Glutamatergic neuron (in vitro differentiated cells): ENCODE results near the gene ACKR1. TPM values are rescaled to one million over a fixed set of nuclear protein-coding genes. Genes with fewer than 3 reads are reported as not detected.

ENCODE experiments used
- DNase-seq: peaks from one replicate; pipeline ENCODE4 v3.0.0; 2022
- H3K27ac Mint-ChIP-seq: one replicate; pipeline ENCODE4 v1.8.0; 2020; ENCODE audit warnings: mild to moderate bottlenecking, mixed read lengths, inconsistent platforms; ENCODE audit not compliant: unreplicated experiment
- H3K27me3 Mint-ChIP-seq: one replicate; pipeline ENCODE4 v1.8.0; 2020; ENCODE audit warnings: mild to moderate bottlenecking, moderate library complexity, mixed read lengths, inconsistent platforms; ENCODE audit not compliant: unreplicated experiment
- H3K36me3 Mint-ChIP-seq: one replicate; pipeline ENCODE4 v1.8.0; 2020; ENCODE audit warnings: mild to moderate bottlenecking, mixed read lengths, inconsistent platforms; ENCODE audit not compliant: unreplicated experiment
- H3K4me1 Mint-ChIP-seq: one replicate; pipeline ENCODE4 v1.8.0; 2020; ENCODE audit warnings: mild to moderate bottlenecking, low read depth, mixed read lengths, inconsistent platforms; ENCODE audit not compliant: unreplicated experiment
- H3K4me3 Mint-ChIP-seq: one replicate; pipeline ENCODE4 v1.8.0; 2020; ENCODE audit warnings: mild to moderate bottlenecking, mixed read lengths, inconsistent platforms; ENCODE audit not compliant: unreplicated experiment
- H3K9me3 Mint-ChIP-seq: one replicate; pipeline ENCODE4 v1.8.0; 2020; ENCODE audit warnings: mild to moderate bottlenecking, moderate library complexity, mixed read lengths, inconsistent platforms; ENCODE audit not compliant: unreplicated experiment
- CTCF ChIP-seq: fragments of 200-600 bp; sonication (generic); IDR thresholded peaks from one replicate; pipeline ENCODE4 v1.5.0; 2021; ENCODE audit not compliant: partially characterized antibody, unreplicated experiment
- total RNA-seq: library from RNA; stranded (reverse); fragmentation: NEBNext Ultra II Directional; extraction: Animal tissue kit (Norgen Biotek cat#: 25700); gene quantifications from one replicate; pipeline ENCODE4 v1.2.1, GENCODE V29; 2021; ENCODE audit not compliant: unreplicated experiment

The ACKR1 gene
- total RNA-seq, 1 donor from 2014 or later, result 13.5 TPM

- peaks cover 10% of the 10 kb centered on the region for H3K36me3 Mint-ChIP-seq
- no peak for DNase-seq
- no peak overlapping the region for H3K27ac Mint-ChIP-seq
- H3K4me1 Mint-ChIP-seq, result peaks cover 36% of the 10 kb centered on the region
- H3K27me3 Mint-ChIP-seq, result peaks cover 20% of the 10 kb centered on the region
- H3K4me3 Mint-ChIP-seq, result no peak overlapping the region
- H3K9me3 Mint-ChIP-seq, result peaks cover 18% of the 10 kb centered on the region
- TF ChIP-seq CTCF, result no peak
These were observed 1.1 kb upstream of the ACKR1 start for GRCh38 chr1:159203610-159204009.

GRCh38 chr1:159205225-159205624, 550 bp downstream of the ACKR1 start:
- peak overlapping the region; percentile 49 for H3K27ac Mint-ChIP-seq
- H3K4me1 Mint-ChIP-seq, result peaks cover 44% of the 10 kb centered on the region
- no peak overlapping the region for H3K4me3 Mint-ChIP-seq
- peaks cover 17% of the 10 kb centered on the region for H3K9me3 Mint-ChIP-seq
- DNase-seq, result no peak
- no peak for TF ChIP-seq CTCF
- peaks cover 20% of the 10 kb centered on the region for H3K27me3 Mint-ChIP-seq
- peaks cover 4% of the 10 kb centered on the region for H3K36me3 Mint-ChIP-seq

DNA sequence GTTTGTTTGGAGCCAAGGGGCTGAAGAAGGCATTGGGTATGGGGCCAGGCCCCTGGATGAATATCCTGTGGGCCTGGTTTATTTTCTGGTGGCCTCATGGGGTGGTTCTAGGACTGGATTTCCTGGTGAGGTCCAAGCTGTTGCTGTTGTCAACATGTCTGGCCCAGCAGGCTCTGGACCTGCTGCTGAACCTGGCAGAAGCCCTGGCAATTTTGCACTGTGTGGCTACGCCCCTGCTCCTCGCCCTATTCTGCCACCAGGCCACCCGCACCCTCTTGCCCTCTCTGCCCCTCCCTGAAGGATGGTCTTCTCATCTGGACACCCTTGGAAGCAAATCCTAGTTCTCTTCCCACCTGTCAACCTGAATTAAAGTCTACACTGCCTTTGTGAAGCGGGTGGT, 1.4 kb downstream of the ACKR1 start:
- DNase-seq, result no peak
- peaks cover 40% of the 10 kb centered on the region for H3K4me1 Mint-ChIP-seq
- H3K27ac Mint-ChIP-seq, result no peak overlapping the region
- H3K4me3 Mint-ChIP-seq, result peak overlapping the region; percentile 1
- H3K9me3 Mint-ChIP-seq, result peaks cover 14% of the 10 kb centered on the region
- no peaks in the 10 kb centered on the region for H3K36me3 Mint-ChIP-seq
- peaks cover 19% of the 10 kb centered on the region for H3K27me3 Mint-ChIP-seq
- no peak for TF ChIP-seq CTCF

- no peak for DNase-seq
- no peak for TF ChIP-seq CTCF
- H3K27ac Mint-ChIP-seq, result peak overlapping the region; percentile 59
- H3K4me1 Mint-ChIP-seq, result peaks cover 40% of the 10 kb centered on the region
- no peaks in the 10 kb centered on the region for H3K36me3 Mint-ChIP-seq
- peaks cover 14% of the 10 kb centered on the region for H3K9me3 Mint-ChIP-seq
- H3K4me3 Mint-ChIP-seq, result no peak overlapping the region
- H3K27me3 Mint-ChIP-seq, result peaks cover 15% of the 10 kb centered on the region
These were observed 2.4 kb downstream of the ACKR1 start for GRCh38 chr1:159207080-159207479.

GRCh38 chr1:159207774-159208173, 3.1 kb downstream of the ACKR1 start:
- TF ChIP-seq CTCF, result no peak
- Mint-ChIP-seq H3K36me3 (no peaks in the 10 kb centered on the region), H3K27me3 (peaks cover 15% of the 10 kb centered on the region), H3K4me1 (peaks cover 40% of the 10 kb centered on the region), H3K9me3 (peaks cover 14% of the 10 kb centered on the region), H3K4me3 (peak overlapping the region; percentile 72), H3K27ac (no peak overlapping the region)
- DNase-seq, result no peak
